Measurements from ENCODE around the gene TMPRSS6.

- TF ChIP-seq EZH2 (IDR thresholded peaks at IDR 0.05; ENCODE audit: low read length, missing control alignments) (no peak), CTCF (conservative IDR thresholded peaks at IDR 0.05 in 1 of 2, IDR thresholded peaks at IDR 0.05 in 1 of 2; ENCODE audit: low read depth in 1 of 2, low read length in 2 of 2) (no peak)
These were observed 78.8 kb downstream of the TMPRSS6 start for GRCh38 chr22:37030560-37031281.
